OCI-LY3 (cell line): ENCODE data around the gene SMARCA5.

Experiments used
- CTCF ChIP-seq: fragments of 200-600, 300-600 bp; sonication (generic); IDR thresholded peaks from 2 replicates; pipeline ENCODE4 v1.5.1; 2014; ENCODE audit warnings: antibody characterized with exemption, low read length, low read depth
- EZH2phosphoT487 ChIP-seq: fragments of 200-600 bp; shearing (Covaris generic); IDR thresholded peaks from 2 replicates; pipeline ENCODE4 v1.6.1; 2018; ENCODE audit warnings: antibody characterized with exemption, mixed run types, low read depth

- TF ChIP-seq CTCF (no peak), EZH2phosphoT487 (no peak)
These were observed 83.8 kb downstream of the SMARCA5 start for GRCh38 chr4:143597276-143597675.
